ENCODE results near the gene ZRANB3.

- no peak for TF ChIP-seq HOXA7 (CRISPR knock-in tag; IDR thresholded peaks at IDR 0.05; ENCODE audit: borderline replicate concordance)
- TF ChIP-seq CTCF (tag by site-specific recombination; IDR thresholded peaks at IDR 0.05): no peak
- no peak for TF ChIP-seq ZNF660 (tag by site-specific recombination; IDR thresholded peaks at IDR 0.05)
- TF ChIP-seq ZNF114 (tag by site-specific recombination; IDR thresholded peaks at IDR 0.05): no peak
- no peak for TF ChIP-seq ZNF558 (tag by site-specific recombination; IDR thresholded peaks at IDR 0.05)
- TF ChIP-seq ZNF10 (tag by site-specific recombination; IDR thresholded peaks at IDR 0.05): no peak
- TF ChIP-seq ZNF624 (tag by site-specific recombination; IDR thresholded peaks at IDR 0.05): no peak
Observed at GRCh38 chr2:135152361-135152760, 378.7 kb downstream of the ZRANB3 start.
